ENCODE data around the gene ITGA8. TPM values are rescaled to one million over a fixed set of nuclear protein-coding genes. Genes with fewer than 3 reads are reported as not detected.

The ITGA8 gene
- polyA plus RNA-seq, 3 donors: not detected

DNA sequence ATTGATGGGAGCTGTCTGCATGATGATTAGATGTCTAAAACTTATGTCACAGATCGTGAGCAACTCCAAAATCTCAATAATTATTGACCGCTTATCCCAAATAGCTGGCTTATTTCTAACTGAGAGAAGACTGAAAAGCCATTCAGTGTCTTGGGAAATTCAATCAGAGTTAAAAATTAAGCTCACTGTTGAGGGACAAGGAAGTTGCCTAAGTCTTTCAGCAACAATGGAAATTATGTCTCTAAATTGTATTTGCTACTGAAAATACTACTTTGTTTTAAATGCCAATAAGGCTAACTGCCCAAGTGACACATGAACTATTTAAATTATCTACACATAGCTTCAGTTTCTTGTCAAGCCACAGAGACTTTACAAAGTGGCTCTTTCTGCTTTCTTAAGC, 240.8 kb downstream of the ITGA8 start:
- no peaks in the 10 kb centered on the region for H3K9me3 ChIP-seq (replicated peaks in 1 of 2; ENCODE audit: control insufficient read depth in 1 of 2, insufficient read depth in 1 of 2, low read length in 2 of 2)
- H3K4me1 ChIP-seq (ENCODE audit: control insufficient read depth in 1 of 2, insufficient read depth in 2 of 2, low read length in 2 of 2): no peaks in the 10 kb centered on the region
- H3K79me2 ChIP-seq (ENCODE audit: insufficient read depth, low read length): no peaks in the 10 kb centered on the region
- H2AFZ ChIP-seq (ENCODE audit: insufficient read depth, low read depth, low read length, poor library complexity, severe bottlenecking): no peak overlapping the region
- H3K36me3 ChIP-seq (replicated peaks in 1 of 2; ENCODE audit: control insufficient read depth in 1 of 2, insufficient read depth in 2 of 2, low read length in 2 of 2): no peaks in the 10 kb centered on the region
- no peaks in the 10 kb centered on the region for H3K4me1 Mint-ChIP-seq
- intact Hi-C loops (cut with micrococcal nuclease): no loop called here
- peaks cover 0 to 6% (median 2%) of the 10 kb centered on the region in 3 donors for H3K27me3 Mint-ChIP-seq (ENCODE audit: low read depth in 3 of 3)
- H4K20me1 ChIP-seq (ENCODE audit: insufficient read depth, low read length): no peaks in the 10 kb centered on the region
- WGBS (ENCODE audit: insufficient coverage): no CpG with 5 or more reads among the region's 2 CpGs
- TF ChIP-seq, protein P1, sequence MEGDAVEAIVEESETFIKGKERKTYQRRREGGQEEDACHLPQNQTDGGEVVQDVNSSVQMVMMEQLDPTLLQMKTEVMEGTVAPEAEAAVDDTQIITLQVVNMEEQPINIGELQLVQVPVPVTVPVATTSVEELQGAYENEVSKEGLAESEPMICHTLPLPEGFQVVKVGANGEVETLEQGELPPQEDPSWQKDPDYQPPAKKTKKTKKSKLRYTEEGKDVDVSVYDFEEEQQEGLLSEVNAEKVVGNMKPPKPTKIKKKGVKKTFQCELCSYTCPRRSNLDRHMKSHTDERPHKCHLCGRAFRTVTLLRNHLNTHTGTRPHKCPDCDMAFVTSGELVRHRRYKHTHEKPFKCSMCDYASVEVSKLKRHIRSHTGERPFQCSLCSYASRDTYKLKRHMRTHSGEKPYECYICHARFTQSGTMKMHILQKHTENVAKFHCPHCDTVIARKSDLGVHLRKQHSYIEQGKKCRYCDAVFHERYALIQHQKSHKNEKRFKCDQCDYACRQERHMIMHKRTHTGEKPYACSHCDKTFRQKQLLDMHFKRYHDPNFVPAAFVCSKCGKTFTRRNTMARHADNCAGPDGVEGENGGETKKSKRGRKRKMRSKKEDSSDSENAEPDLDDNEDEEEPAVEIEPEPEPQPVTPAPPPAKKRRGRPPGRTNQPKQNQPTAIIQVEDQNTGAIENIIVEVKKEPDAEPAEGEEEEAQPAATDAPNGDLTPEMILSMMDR (IDR thresholded peaks at IDR 0.05): no peak
- no peak overlapping the region for H3K9ac ChIP-seq (ENCODE audit: insufficient read depth, low read length, poor library complexity, severe bottlenecking)
- H3K9me3 Mint-ChIP-seq: peaks cover 0 to 7% (median 1%) of the 10 kb centered on the region in 7 donors
- H3K27ac ChIP-seq (ENCODE audit: low read depth in 1 of 2, low read length in 2 of 2): no peak overlapping the region
- H3K4me3 ChIP-seq (replicated peaks in 1 of 3; ENCODE audit: low read depth in 2 of 3, low read length in 3 of 3): no peak overlapping the region
- no peak for DNase-seq
- H3K36me3 Mint-ChIP-seq: no peaks in the 10 kb centered on the region
- H3K27me3 ChIP-seq (ENCODE audit: control insufficient read depth in 2 of 2, insufficient read depth in 2 of 2, low read length in 2 of 2): no peaks in the 10 kb centered on the region
- no peak overlapping the region for H3K4me2 ChIP-seq (replicated peaks; ENCODE audit: extremely low read depth, low read length, poor library complexity, severe bottlenecking)
- no peak overlapping the region for H3K27ac Mint-ChIP-seq
- H3K4me3 Mint-ChIP-seq: no peak overlapping the region

DNA sequence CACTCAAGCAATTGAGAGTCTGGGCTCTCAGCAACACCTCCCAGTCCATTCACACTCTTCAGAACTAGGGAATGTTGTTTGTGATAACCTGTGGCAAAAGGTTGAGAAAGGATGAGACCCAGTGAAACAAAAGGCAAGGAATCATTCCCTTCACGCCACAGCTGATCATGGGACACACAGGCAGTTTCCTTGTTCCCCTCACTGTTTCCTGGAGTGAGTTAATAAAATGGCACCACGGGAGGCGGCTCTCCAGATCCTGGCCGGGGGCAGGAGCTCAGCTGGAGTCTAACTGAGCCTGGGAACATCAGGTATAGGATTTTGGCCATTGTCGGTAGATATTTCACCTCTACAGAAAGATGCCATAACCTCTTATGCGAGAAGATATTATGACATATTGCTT, 241.3 kb downstream of the ITGA8 start:
- intact Hi-C loops (cut with micrococcal nuclease): no loop called here
- H3K36me3 Mint-ChIP-seq: no peaks in the 10 kb centered on the region
- no peak overlapping the region for H3K4me3 ChIP-seq (replicated peaks in 1 of 3; ENCODE audit: low read depth in 2 of 3, low read length in 3 of 3)
- H3K36me3 ChIP-seq (replicated peaks in 1 of 2; ENCODE audit: control insufficient read depth in 1 of 2, insufficient read depth in 2 of 2, low read length in 2 of 2): no peaks in the 10 kb centered on the region
- H3K9me3 ChIP-seq (replicated peaks in 1 of 2; ENCODE audit: control insufficient read depth in 1 of 2, insufficient read depth in 1 of 2, low read length in 2 of 2): no peaks in the 10 kb centered on the region
- no peak overlapping the region for H3K9ac ChIP-seq (ENCODE audit: insufficient read depth, low read length, poor library complexity, severe bottlenecking)
- no peak overlapping the region for H3K27ac Mint-ChIP-seq
- no peaks in the 10 kb centered on the region for H3K4me1 ChIP-seq (ENCODE audit: control insufficient read depth in 1 of 2, insufficient read depth in 2 of 2, low read length in 2 of 2)
- no peak overlapping the region for H2AFZ ChIP-seq (ENCODE audit: insufficient read depth, low read depth, low read length, poor library complexity, severe bottlenecking)
- peaks cover 0 to 9% (median 2%) of the 10 kb centered on the region in 7 donors for H3K9me3 Mint-ChIP-seq
- H3K79me2 ChIP-seq (ENCODE audit: insufficient read depth, low read length): no peaks in the 10 kb centered on the region
- DNase-seq: no peak
- H3K27me3 Mint-ChIP-seq (ENCODE audit: low read depth in 3 of 3): peaks cover 0 to 9% (median 2%) of the 10 kb centered on the region in 3 donors
- WGBS (ENCODE audit: insufficient coverage): no CpG with 5 or more reads among the region's 6 CpGs
- TF ChIP-seq, protein P1 (IDR thresholded peaks at IDR 0.05): no peak
- H3K4me1 Mint-ChIP-seq: no peaks in the 10 kb centered on the region
- H4K20me1 ChIP-seq (ENCODE audit: insufficient read depth, low read length): no peaks in the 10 kb centered on the region
- H3K27ac ChIP-seq (ENCODE audit: low read depth in 1 of 2, low read length in 2 of 2): no peak overlapping the region
- no peak overlapping the region for H3K4me2 ChIP-seq (replicated peaks; ENCODE audit: extremely low read depth, low read length, poor library complexity, severe bottlenecking)
- H3K4me3 Mint-ChIP-seq: no peak overlapping the region
- no peaks in the 10 kb centered on the region for H3K27me3 ChIP-seq (ENCODE audit: control insufficient read depth in 2 of 2, insufficient read depth in 2 of 2, low read length in 2 of 2)
